Panc1 (cell line): ENCODE results near the gene PTPN1. TPM values are rescaled to one million over a fixed set of nuclear protein-coding genes. Genes with fewer than 3 reads are reported as not detected.
A peak's percentile ranks its signal among the peaks of the same experiment; 100 is the strongest.

Experiments used
- ATAC-seq: fragments of 200-7000 bp; cut with Tn5 transposase; 2 replicates; pipeline ENCODE4 v1.9.1; 2020; ENCODE audit warnings: mild to moderate bottlenecking, moderate library complexity
- BruUV-seq: library from RNA; stranded (reverse); fragments of 400-500 nt; replicated peaks from 2 replicates; lab custom pipeline; 2021; lab: Mats Ljungman, UMichigan
- CTCF ChIA-PET: fragments of 300-600 bp; sonication (Branson Sonifier 250); formaldehyde crosslinking; loops from one replicate; lab custom pipeline; 2022; ENCODE audit warnings: antibody characterized with exemption; lab: Charles Lee
- POLR2A ChIA-PET: fragments of 300-600 bp; sonication (Branson Sonifier 250); formaldehyde crosslinking; loops from one replicate; lab custom pipeline; 2022; ENCODE audit warnings: antibody characterized with exemption; lab: Charles Lee
- DNase-seq: peaks from one replicate; pipeline ENCODE4 v3.0.0-alpha.2; 2010; ENCODE audit warnings: low read depth, low spot score
- H3K27ac ChIP-seq: 2 replicates; pipeline ENCODE4 v1.5.1; 2011; ENCODE audit warnings: mild to moderate bottlenecking, low read length, inconsistent platforms
- H3K27me3 ChIP-seq: fragments of 200-500 bp; sonication (Bioruptor generic); 2 replicates; pipeline ENCODE4 v1.6.0; 2014; ENCODE audit warnings: low read length, inconsistent platforms; ENCODE audit not compliant: control insufficient read depth, insufficient read depth
- H3K36me3 ChIP-seq: fragments of 200-500 bp; sonication (Bioruptor generic); 2 replicates; pipeline ENCODE4 v1.5.1; 2014; ENCODE audit warnings: inconsistent platforms, mild to moderate bottlenecking, low read length, moderate library complexity; ENCODE audit not compliant: control insufficient read depth, insufficient read depth
- H3K4me1 ChIP-seq: 2 replicates; pipeline ENCODE4 v1.5.1; 2011; ENCODE audit warnings: inconsistent platforms, mild to moderate bottlenecking, low read length, moderate library complexity; ENCODE audit not compliant: control insufficient read depth, insufficient read depth
- H3K4me3 ChIP-seq, 2 experiments: 2 replicates each; pipeline ENCODE4 v1.5.1; 2011 to 2012; ENCODE audit warnings: low read depth in 2 of 2, low read length in 2 of 2, mild to moderate bottlenecking in 2 of 2, inconsistent platforms in 1 of 2, moderate library complexity in 1 of 2
- H3K9me3 ChIP-seq: fragments of 200-500 bp; sonication (Bioruptor generic); 2 replicates; pipeline ENCODE4 v1.5.1; 2014; ENCODE audit warnings: low read depth, mild to moderate bottlenecking, inconsistent platforms, low read length, moderate library complexity; ENCODE audit not compliant: control insufficient read depth, insufficient read depth
- POLR2AphosphoS5 ChIP-seq: IDR thresholded peaks from 2 replicates; pipeline ENCODE4 v1.6.1; 2012; ENCODE audit warnings: mild to moderate bottlenecking, low read depth, low read length, moderate library complexity
- SIN3A ChIP-seq: IDR thresholded peaks from 2 replicates; pipeline ENCODE4 v1.6.1; 2012; ENCODE audit warnings: low read depth, mild to moderate bottlenecking, low read length, moderate library complexity, borderline replicate concordance; ENCODE audit not compliant: insufficient read depth
- TCF7L2 ChIP-seq: IDR thresholded peaks from 2 replicates; pipeline ENCODE4 v1.6.1; 2011; ENCODE audit warnings: mild to moderate bottlenecking, low read depth, low read length, inconsistent platforms
- in situ Hi-C: cut with HindIII; loops from 2 replicates; pipeline ENCODE4 v1.10.0; 2016; ENCODE audit warnings: low sequenced_read_pairs, low pct_unique_long_range_greater_than_20kb
- intact Hi-C: fragments of 100-400 bp; cut with micrococcal nuclease; formaldehyde crosslinking; loops from one replicate; pipeline ENCODE4 v1.10.0; 2022; ENCODE audit not compliant: unreplicated experiment
- total RNA-seq: library from RNA; stranded (reverse); gene quantifications from one replicate; pipeline ENCODE4 v1.2.1, GENCODE V29; 2021; ENCODE audit not compliant: unreplicated experiment
- TF ChIP-seq, protein P1 (sequence below), 2 experiments: IDR thresholded peaks; 2 replicates each; pipeline ENCODE4 v1.6.1; 2011 to 2012; ENCODE audit warnings: low read depth in 2 of 2, control low read depth in 1 of 2, low read length in 1 of 2, mild to moderate bottlenecking in 1 of 2, moderate library complexity in 1 of 2; ENCODE audit not compliant: insufficient read depth in 1 of 2
- TF ChIP-seq, protein P2 (sequence below): fragments of 450-650 bp; IDR thresholded peaks from 2 replicates; pipeline ENCODE4 v1.5.1; 2017; ENCODE audit warnings: mild to moderate bottlenecking

The PTPN1 gene
- total RNA-seq, 1 experiment from 2014 or later: 42.2 TPM

DNA sequence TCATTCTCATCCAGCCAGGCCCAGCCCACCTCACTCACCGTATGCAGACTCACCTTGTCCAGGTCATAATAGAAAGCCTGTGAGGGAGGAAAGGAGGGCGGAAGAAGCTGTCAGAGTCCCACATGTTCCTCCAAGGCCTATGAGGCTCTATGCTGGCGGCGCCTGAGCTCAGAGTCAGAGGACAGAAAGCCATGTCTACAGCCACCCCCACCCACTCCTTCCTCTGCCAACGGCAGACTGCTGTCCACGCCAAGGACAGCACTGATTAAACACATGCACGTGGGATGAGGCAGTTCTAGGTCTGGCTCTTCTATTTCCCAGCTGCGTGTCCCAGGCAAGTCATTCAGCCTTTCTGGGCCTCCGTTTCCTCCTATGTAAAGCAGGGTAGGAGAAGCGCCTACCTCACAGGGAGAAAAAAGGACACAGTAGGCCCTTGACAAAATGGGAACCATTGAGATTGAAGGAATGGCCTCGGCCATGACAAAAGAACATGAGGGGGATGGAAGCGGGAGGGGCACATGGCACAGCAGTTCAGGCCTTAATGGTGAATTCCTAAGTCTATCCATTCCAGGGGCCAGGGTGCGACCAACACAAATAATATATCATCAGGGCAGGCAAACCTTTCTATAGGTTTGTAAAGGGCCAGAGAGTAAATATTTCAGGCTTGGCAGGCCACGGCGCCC lies 101.1 kb downstream of the PTPN1 start:
- ChIA-PET POLR2A (interaction anchor here (0.5 kb wide), 1 partner anchor 424 kb away, joined by 3 read pairs; no protein-coding TSS in a partner anchor), CTCF (no interaction called here)
- peaks cover 6% of the 10 kb centered on the region for H3K36me3 ChIP-seq
- H3K27ac ChIP-seq: peak overlapping the region; percentile 72
- H3K4me1 ChIP-seq: peaks cover 11% of the 10 kb centered on the region; the same call in 1 of the 2 replicates
- in situ Hi-C loops (no loop called here), intact Hi-C loops (no loop called here)
- TF ChIP-seq, protein P1, sequence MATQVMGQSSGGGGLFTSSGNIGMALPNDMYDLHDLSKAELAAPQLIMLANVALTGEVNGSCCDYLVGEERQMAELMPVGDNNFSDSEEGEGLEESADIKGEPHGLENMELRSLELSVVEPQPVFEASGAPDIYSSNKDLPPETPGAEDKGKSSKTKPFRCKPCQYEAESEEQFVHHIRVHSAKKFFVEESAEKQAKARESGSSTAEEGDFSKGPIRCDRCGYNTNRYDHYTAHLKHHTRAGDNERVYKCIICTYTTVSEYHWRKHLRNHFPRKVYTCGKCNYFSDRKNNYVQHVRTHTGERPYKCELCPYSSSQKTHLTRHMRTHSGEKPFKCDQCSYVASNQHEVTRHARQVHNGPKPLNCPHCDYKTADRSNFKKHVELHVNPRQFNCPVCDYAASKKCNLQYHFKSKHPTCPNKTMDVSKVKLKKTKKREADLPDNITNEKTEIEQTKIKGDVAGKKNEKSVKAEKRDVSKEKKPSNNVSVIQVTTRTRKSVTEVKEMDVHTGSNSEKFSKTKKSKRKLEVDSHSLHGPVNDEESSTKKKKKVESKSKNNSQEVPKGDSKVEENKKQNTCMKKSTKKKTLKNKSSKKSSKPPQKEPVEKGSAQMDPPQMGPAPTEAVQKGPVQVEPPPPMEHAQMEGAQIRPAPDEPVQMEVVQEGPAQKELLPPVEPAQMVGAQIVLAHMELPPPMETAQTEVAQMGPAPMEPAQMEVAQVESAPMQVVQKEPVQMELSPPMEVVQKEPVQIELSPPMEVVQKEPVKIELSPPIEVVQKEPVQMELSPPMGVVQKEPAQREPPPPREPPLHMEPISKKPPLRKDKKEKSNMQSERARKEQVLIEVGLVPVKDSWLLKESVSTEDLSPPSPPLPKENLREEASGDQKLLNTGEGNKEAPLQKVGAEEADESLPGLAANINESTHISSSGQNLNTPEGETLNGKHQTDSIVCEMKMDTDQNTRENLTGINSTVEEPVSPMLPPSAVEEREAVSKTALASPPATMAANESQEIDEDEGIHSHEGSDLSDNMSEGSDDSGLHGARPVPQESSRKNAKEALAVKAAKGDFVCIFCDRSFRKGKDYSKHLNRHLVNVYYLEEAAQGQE (IDR thresholded peaks at IDR 0.05; ENCODE audit: insufficient read depth in 1 of 2, low read depth in 2 of 2, low read length in 1 of 2): no peak
- TF ChIP-seq SIN3A (no peak), TCF7L2 (no peak), POLR2AphosphoS5 (no peak)
- TF ChIP-seq, protein P2, sequence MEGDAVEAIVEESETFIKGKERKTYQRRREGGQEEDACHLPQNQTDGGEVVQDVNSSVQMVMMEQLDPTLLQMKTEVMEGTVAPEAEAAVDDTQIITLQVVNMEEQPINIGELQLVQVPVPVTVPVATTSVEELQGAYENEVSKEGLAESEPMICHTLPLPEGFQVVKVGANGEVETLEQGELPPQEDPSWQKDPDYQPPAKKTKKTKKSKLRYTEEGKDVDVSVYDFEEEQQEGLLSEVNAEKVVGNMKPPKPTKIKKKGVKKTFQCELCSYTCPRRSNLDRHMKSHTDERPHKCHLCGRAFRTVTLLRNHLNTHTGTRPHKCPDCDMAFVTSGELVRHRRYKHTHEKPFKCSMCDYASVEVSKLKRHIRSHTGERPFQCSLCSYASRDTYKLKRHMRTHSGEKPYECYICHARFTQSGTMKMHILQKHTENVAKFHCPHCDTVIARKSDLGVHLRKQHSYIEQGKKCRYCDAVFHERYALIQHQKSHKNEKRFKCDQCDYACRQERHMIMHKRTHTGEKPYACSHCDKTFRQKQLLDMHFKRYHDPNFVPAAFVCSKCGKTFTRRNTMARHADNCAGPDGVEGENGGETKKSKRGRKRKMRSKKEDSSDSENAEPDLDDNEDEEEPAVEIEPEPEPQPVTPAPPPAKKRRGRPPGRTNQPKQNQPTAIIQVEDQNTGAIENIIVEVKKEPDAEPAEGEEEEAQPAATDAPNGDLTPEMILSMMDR: no peak
- no peak overlapping the region for H3K4me3 ChIP-seq
- BruUV-seq: no TSS peak
- DNase-seq: no peak
- H3K9me3 ChIP-seq: no peaks in the 10 kb centered on the region
- ATAC-seq: no peak
- H3K27me3 ChIP-seq: no peaks in the 10 kb centered on the region

DNA sequence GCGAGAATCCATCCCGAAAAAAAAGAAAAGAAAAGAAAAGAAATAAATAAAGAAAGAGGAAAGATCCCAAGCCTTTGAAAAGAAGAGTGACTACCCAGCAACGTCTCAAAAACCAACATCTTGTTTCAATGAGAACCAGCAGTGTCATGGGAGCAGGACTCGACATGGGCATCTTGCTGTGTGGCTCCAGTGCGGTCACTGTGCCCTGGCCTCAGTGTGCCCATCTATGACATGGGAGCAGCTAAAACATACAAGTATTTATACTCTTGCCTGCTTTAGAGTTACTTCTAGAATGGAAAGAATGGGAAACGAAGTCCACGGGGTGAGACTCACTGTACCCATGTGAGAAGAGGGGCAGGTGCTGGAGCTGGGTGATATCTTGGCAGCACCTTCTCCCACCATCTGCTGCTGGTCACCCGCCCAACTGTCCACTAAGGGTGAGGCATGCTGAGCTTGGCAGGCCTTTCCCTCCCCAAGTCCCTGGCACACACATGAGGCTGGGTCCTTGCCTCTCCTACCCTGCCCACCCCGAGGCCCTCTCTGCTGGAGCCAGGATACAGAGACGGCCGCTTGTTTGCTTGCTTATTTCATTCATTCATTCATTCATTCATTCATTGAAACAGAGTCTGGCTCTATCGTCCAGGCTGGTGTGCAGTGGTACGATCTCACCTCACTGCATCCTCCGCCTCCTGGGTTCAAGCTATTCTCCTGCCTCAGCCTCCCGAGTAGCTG lies 103.4 kb downstream of the PTPN1 start:
- Histone ChIP-seq H3K27me3 (no peaks in the 10 kb centered on the region), H3K27ac (no peak overlapping the region), H3K9me3 (no peaks in the 10 kb centered on the region), H3K4me3 (no peak overlapping the region), H3K36me3 (peaks cover 6% of the 10 kb centered on the region), H3K4me1 (peaks cover 11% of the 10 kb centered on the region; the same call in 1 of the 2 replicates)
- POLR2A ChIA-PET: no interaction called here
- ATAC-seq (no peak), DNase-seq (no peak)
- intact Hi-C loops (no loop called here), in situ Hi-C loops (no loop called here)
- BruUV-seq: TSS peak; percentile 33
- CTCF ChIA-PET: no interaction called here
- TF ChIP-seq, protein P2: no peak
- TF ChIP-seq SIN3A (no peak), POLR2AphosphoS5 (no peak), TCF7L2 (no peak)
- TF ChIP-seq, protein P1 (IDR thresholded peaks at IDR 0.05; ENCODE audit: insufficient read depth in 1 of 2, low read depth in 2 of 2, low read length in 1 of 2): no peak
